SK-N-SH (cell line): ENCODE measurements around the gene JCHAIN. TPM values are rescaled to one million over a fixed set of nuclear protein-coding genes. Genes with fewer than 3 reads are reported as not detected.

ENCODE experiments used
- CTCF ChIA-PET: fragments of 300-600, 350-600 bp; formaldehyde crosslinking; extraction: SDS; loops from one replicate; lab custom pipeline; 2021; lab: Yijun Ruan, JAX
- POLR2A ChIA-PET: fragments of 350-600 bp; sonication (Branson Sonifier 250); formaldehyde crosslinking; extraction: SDS; loops from one replicate; lab custom pipeline; 2020; ENCODE audit warnings: antibody characterized with exemption, inconsistent platforms; lab: Yijun Ruan, JAX
- DNase-seq: peaks from one replicate; pipeline ENCODE4 v3.0.0; 2012
- H2AFZ ChIP-seq: fragments of 200-600 bp; sonication (generic); 2 replicates; pipeline ENCODE4 v1.8.1; 2016; ENCODE audit warnings: antibody characterized with exemption, mild to moderate bottlenecking, low read depth
- H3F3A ChIP-seq: fragments of 200-600 bp; sonication (generic); replicated peaks from 2 replicates; pipeline ENCODE3; 2016; ENCODE audit warnings: antibody characterized with exemption, mild to moderate bottlenecking; ENCODE audit not compliant: insufficient read depth
- H3K27ac ChIP-seq, 2 experiments: fragments of 200-500 bp in 1 of 2; fragments of 200-600 bp in 1 of 2; sonication (Bioruptor generic) in 1 of 2; sonication (generic), shearing (Covaris generic) in 1 of 2; 2 replicates each; pipeline versions ENCODE4 v1.5.1 to v1.6.1; 2014 to 2016; ENCODE audit warnings: low read depth in 2 of 2, inconsistent platforms in 1 of 2, low read length in 1 of 2, mild to moderate bottlenecking in 1 of 2, mixed read lengths in 1 of 2
- H3K27me3 ChIP-seq: fragments of 200-600 bp; sonication (generic), shearing (Covaris generic); 2 replicates; pipeline ENCODE4 v1.6.1; 2016; ENCODE audit warnings: mixed run types; ENCODE audit not compliant: insufficient read depth
- H3K36me3 ChIP-seq, 2 experiments: fragments of 200-500 bp in 1 of 2; fragments of 200-600 bp in 1 of 2; sonication (Bioruptor generic) in 1 of 2; sonication (generic) in 1 of 2; replicated peaks in 1 of 2; 2 replicates each; pipeline versions ENCODE3 to v1.5.1; 2014 to 2016; ENCODE audit warnings: low read length in 1 of 2, mild to moderate bottlenecking in 1 of 2; ENCODE audit not compliant: insufficient read depth in 2 of 2, control insufficient read depth in 1 of 2
- H3K4me1 ChIP-seq, 2 experiments: fragments of 200-500 bp in 1 of 2; fragments of 200-600 bp in 1 of 2; sonication (Bioruptor generic) in 1 of 2; sonication (generic), shearing (Covaris generic) in 1 of 2; 2 replicates each; pipeline versions ENCODE4 v1.5.1 to v1.6.1; 2014 to 2016; ENCODE audit warnings: low read depth in 1 of 2, low read length in 1 of 2, mixed run types in 1 of 2; ENCODE audit not compliant: insufficient read depth in 2 of 2, control insufficient read depth in 1 of 2
- H3K4me2 ChIP-seq: fragments of 200-600 bp; sonication (generic), shearing (Covaris generic); 2 replicates; pipeline ENCODE4 v1.6.1; 2017; ENCODE audit warnings: mixed run types
- H3K4me3 ChIP-seq, 2 experiments: fragments of 200-500 bp in 1 of 2; fragments of 200-600 bp in 1 of 2; sonication (Bioruptor generic) in 1 of 2; sonication (generic), shearing (Covaris generic) in 1 of 2; 2 replicates each; pipeline versions ENCODE4 v1.5.1 to v1.8.1; 2014 to 2016; ENCODE audit warnings: low read depth in 2 of 2, inconsistent platforms in 1 of 2, low read length in 1 of 2, mild to moderate bottlenecking in 1 of 2, mixed read lengths in 1 of 2, moderate library complexity in 1 of 2
- H3K79me2 ChIP-seq: fragments of 200-600 bp; sonication (generic); 2 replicates; pipeline ENCODE4 v1.8.1; 2017; ENCODE audit warnings: mild to moderate bottlenecking; ENCODE audit not compliant: insufficient read depth
- H3K9ac ChIP-seq: fragments of 200-600 bp; sonication (generic); 2 replicates; pipeline ENCODE4 v1.6.1; 2017; ENCODE audit warnings: mixed run types
- H3K9me2 ChIP-seq: fragments of 200-600 bp; sonication (generic); 2 replicates; pipeline ENCODE4 v1.6.1; 2017; ENCODE audit warnings: mixed run types
- H3K9me3 ChIP-seq: fragments of 200-600 bp; sonication (generic); 2 replicates; pipeline ENCODE4 v1.6.1; 2017; ENCODE audit warnings: mixed run types, mild to moderate bottlenecking, moderate library complexity
- H4K20me1 ChIP-seq: fragments of 200-600 bp; sonication (generic); 2 replicates; pipeline ENCODE4 v1.6.1; 2017; ENCODE audit warnings: mild to moderate bottlenecking, mixed run types; ENCODE audit not compliant: insufficient read depth
- EP300 ChIP-seq, 2 experiments: IDR thresholded peaks; 2 replicates each; pipeline versions ENCODE4 v1.4.0 to v1.6.1; 2012; ENCODE audit warnings: borderline replicate concordance in 1 of 2, low read depth in 1 of 2, low read length in 1 of 2
- EZH2phosphoT487 ChIP-seq: fragments of 200-600 bp; sonication (generic); IDR thresholded peaks from 2 replicates; pipeline ENCODE4 v1.6.1; 2017; ENCODE audit warnings: low read depth, mixed run types, mild to moderate bottlenecking, antibody characterized with exemption, moderate library complexity, borderline replicate concordance
- FOXJ3 ChIP-seq: sonication (generic); formaldehyde crosslinking; IDR thresholded peaks from 2 replicates; pipeline ENCODE4 v1.5.1; 2020; ENCODE audit warnings: mild to moderate bottlenecking, missing genetic modification reagents
- GABPA ChIP-seq: IDR thresholded peaks from 2 replicates; pipeline ENCODE4 v1.4.0; 2012; ENCODE audit warnings: low read depth, mild to moderate bottlenecking
- JUND ChIP-seq: IDR thresholded peaks from 2 replicates; pipeline ENCODE4 v1.4.0; 2012
- MEF2A ChIP-seq: IDR thresholded peaks from 2 replicates; pipeline ENCODE4 v1.4.0; 2012; ENCODE audit warnings: low read depth, borderline replicate concordance
- RAD21 ChIP-seq: IDR thresholded peaks from 2 replicates; pipeline ENCODE4 v1.6.1; 2012; ENCODE audit warnings: mild to moderate bottlenecking, low read length
- RCOR1 ChIP-seq: fragments of 150-350 bp; IDR thresholded peaks from 2 replicates; pipeline ENCODE4 v1.6.1; 2017; ENCODE audit warnings: antibody characterized with exemption, low read length
- SIN3A ChIP-seq: IDR thresholded peaks from 2 replicates; pipeline ENCODE4 v1.6.1; 2012; ENCODE audit warnings: low read depth, mild to moderate bottlenecking, low read length, moderate library complexity, borderline replicate concordance
- TCF12 ChIP-seq: IDR thresholded peaks from 2 replicates; pipeline ENCODE4 v1.4.0; 2012
- TEAD4 ChIP-seq: IDR thresholded peaks from 2 replicates; pipeline ENCODE4 v1.4.0; 2012; ENCODE audit warnings: mild to moderate bottlenecking, borderline replicate concordance; ENCODE audit not compliant: insufficient read depth
- WGBS: methylation state at CpG from one replicate; pipeline ENCODE4 v1.1.6; 2017; ENCODE audit warnings: low lambda C conversion rate; 5-methylcytosine and 5-hydroxymethylcytosine counted together
- polyA plus RNA-seq, 3 experiments: library from polyadenylated mRNA; depleted of rRNA; stranded (reverse); fragments of >200 nt; gene quantifications; 2 replicates each; pipeline ENCODE4 v1.2.3, GENCODE V29; 2012
- TF ChIP-seq, protein P1 (sequence below): IDR thresholded peaks from 2 replicates; pipeline ENCODE4 v1.6.1; 2012; ENCODE audit warnings: mild to moderate bottlenecking, low read depth, low read length, moderate library complexity
- TF ChIP-seq, protein P2 (sequence below): fragments of 150-350 bp; IDR thresholded peaks from 2 replicates; pipeline ENCODE4 v1.6.1; 2017; ENCODE audit warnings: antibody characterized with exemption, low read length, low read depth, borderline replicate concordance
- TF ChIP-seq, protein P3 (sequence below): fragments of 200-600 bp; sonication (generic); IDR thresholded peaks from 2 replicates; pipeline ENCODE4 v1.6.1; 2017; ENCODE audit warnings: antibody characterized with exemption, mild to moderate bottlenecking, moderate library complexity
- TF ChIP-seq, protein P4 (sequence below): IDR thresholded peaks from 2 replicates; pipeline ENCODE4 v1.4.0; 2012; ENCODE audit warnings: low read depth, borderline replicate concordance

JCHAIN gene
- polyA plus RNA-seq, 1 of the 3 experiments (the other 2 are of a cell fraction), result 1.1 TPM

DNA sequence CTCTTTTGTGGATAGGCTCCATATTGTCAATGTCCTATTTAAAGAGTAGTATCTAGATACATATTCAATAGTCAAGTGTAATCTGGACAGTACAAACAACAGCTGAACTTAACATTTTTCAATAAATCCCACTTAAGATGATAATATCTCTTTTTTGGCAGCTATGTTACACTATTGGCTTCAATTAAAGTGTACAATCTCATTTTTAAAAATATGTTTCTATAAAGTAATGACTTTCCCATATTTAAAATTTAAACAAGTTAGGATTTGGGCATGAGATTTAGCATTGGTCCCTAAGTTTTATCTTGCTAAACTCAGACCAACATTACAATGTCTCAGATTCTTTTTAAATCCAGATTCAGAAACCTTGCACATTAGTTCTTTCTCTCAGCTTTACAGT is 7.9 kb upstream of the JCHAIN start:
- DNase-seq, result no peak
- no peaks in the 10 kb centered on the region for H3K4me1 ChIP-seq
- ChIA-PET CTCF (interaction anchor here (0.6 to 1.5 kb wide), 4 partner anchors 13 to 31 kb away, joined by 3 to 4 read pairs (median 3); no protein-coding TSS in a partner anchor), POLR2A (no interaction called here)
- no peak overlapping the region for H3K4me3 ChIP-seq
- H4K20me1 ChIP-seq, result no peaks in the 10 kb centered on the region
- no peak overlapping the region for H3K27ac ChIP-seq
- H3K27me3 ChIP-seq, result no peaks in the 10 kb centered on the region; the same call in 1 of the 2 replicates
- H3F3A ChIP-seq, result no peaks in the 10 kb centered on the region
- no peaks in the 10 kb centered on the region for H3K9me2 ChIP-seq
- TF ChIP-seq TCF12 (no peak), MEF2A (no peak), JUND (no peak), RAD21 (no peak), EP300 (IDR thresholded peaks at IDR 0.05; ENCODE audit: borderline replicate concordance in 1 of 2, low read depth in 1 of 2, low read length in 1 of 2) (no peak), SIN3A (no peak), GABPA (no peak)
- TF ChIP-seq, protein P1, sequence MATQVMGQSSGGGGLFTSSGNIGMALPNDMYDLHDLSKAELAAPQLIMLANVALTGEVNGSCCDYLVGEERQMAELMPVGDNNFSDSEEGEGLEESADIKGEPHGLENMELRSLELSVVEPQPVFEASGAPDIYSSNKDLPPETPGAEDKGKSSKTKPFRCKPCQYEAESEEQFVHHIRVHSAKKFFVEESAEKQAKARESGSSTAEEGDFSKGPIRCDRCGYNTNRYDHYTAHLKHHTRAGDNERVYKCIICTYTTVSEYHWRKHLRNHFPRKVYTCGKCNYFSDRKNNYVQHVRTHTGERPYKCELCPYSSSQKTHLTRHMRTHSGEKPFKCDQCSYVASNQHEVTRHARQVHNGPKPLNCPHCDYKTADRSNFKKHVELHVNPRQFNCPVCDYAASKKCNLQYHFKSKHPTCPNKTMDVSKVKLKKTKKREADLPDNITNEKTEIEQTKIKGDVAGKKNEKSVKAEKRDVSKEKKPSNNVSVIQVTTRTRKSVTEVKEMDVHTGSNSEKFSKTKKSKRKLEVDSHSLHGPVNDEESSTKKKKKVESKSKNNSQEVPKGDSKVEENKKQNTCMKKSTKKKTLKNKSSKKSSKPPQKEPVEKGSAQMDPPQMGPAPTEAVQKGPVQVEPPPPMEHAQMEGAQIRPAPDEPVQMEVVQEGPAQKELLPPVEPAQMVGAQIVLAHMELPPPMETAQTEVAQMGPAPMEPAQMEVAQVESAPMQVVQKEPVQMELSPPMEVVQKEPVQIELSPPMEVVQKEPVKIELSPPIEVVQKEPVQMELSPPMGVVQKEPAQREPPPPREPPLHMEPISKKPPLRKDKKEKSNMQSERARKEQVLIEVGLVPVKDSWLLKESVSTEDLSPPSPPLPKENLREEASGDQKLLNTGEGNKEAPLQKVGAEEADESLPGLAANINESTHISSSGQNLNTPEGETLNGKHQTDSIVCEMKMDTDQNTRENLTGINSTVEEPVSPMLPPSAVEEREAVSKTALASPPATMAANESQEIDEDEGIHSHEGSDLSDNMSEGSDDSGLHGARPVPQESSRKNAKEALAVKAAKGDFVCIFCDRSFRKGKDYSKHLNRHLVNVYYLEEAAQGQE, result no peak
- TF ChIP-seq, protein P2, sequence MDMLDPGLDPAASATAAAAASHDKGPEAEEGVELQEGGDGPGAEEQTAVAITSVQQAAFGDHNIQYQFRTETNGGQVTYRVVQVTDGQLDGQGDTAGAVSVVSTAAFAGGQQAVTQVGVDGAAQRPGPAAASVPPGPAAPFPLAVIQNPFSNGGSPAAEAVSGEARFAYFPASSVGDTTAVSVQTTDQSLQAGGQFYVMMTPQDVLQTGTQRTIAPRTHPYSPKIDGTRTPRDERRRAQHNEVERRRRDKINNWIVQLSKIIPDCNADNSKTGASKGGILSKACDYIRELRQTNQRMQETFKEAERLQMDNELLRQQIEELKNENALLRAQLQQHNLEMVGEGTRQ, result no peak
- H2AFZ ChIP-seq, result no peak overlapping the region
- H3K36me3 ChIP-seq, result no peaks in the 10 kb centered on the region
- H3K4me2 ChIP-seq, result no peak overlapping the region
- no peaks in the 10 kb centered on the region for H3K9me3 ChIP-seq
- no peaks in the 10 kb centered on the region for H3K79me2 ChIP-seq
- no peak overlapping the region for H3K9ac ChIP-seq

DNA sequence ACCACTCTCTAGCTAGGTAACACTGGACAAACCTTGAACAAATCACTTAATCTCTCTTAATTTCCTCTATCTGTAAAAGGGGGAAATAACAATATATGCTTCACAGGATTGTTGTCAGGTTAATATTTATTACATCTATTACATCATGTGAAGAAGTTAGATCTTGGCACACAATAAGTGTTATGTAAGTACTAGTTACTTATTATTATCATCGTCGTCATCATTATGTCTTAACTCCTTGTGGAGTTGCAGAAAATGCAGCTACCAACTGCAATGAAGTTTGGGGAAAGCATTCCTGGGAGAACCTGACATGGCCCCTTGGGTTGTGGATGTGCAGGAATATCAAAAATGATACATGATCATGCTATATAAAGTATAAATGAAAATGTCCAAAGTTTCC is 4.8 kb upstream of the JCHAIN start:
- ChIA-PET POLR2A (no interaction called here), CTCF (interaction anchor here (1.0 kb wide), 1 partner anchor 19 kb away, joined by 5 read pairs; no protein-coding TSS in a partner anchor)
- TF ChIP-seq, protein P3, sequence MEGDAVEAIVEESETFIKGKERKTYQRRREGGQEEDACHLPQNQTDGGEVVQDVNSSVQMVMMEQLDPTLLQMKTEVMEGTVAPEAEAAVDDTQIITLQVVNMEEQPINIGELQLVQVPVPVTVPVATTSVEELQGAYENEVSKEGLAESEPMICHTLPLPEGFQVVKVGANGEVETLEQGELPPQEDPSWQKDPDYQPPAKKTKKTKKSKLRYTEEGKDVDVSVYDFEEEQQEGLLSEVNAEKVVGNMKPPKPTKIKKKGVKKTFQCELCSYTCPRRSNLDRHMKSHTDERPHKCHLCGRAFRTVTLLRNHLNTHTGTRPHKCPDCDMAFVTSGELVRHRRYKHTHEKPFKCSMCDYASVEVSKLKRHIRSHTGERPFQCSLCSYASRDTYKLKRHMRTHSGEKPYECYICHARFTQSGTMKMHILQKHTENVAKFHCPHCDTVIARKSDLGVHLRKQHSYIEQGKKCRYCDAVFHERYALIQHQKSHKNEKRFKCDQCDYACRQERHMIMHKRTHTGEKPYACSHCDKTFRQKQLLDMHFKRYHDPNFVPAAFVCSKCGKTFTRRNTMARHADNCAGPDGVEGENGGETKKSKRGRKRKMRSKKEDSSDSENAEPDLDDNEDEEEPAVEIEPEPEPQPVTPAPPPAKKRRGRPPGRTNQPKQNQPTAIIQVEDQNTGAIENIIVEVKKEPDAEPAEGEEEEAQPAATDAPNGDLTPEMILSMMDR, result no peak
- TF ChIP-seq, protein P4, sequence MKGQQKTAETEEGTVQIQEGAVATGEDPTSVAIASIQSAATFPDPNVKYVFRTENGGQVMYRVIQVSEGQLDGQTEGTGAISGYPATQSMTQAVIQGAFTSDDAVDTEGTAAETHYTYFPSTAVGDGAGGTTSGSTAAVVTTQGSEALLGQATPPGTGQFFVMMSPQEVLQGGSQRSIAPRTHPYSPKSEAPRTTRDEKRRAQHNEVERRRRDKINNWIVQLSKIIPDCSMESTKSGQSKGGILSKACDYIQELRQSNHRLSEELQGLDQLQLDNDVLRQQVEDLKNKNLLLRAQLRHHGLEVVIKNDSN, result no peak
- TF ChIP-seq, protein P1, result no peak
- TF ChIP-seq TEAD4, result no peak
- no peak for TF ChIP-seq FOXJ3 (CRISPR knock-in tag)
- TF ChIP-seq RCOR1, result no peak
- TF ChIP-seq SIN3A, result no peak
- no peak for TF ChIP-seq EZH2phosphoT487

More for the DNA sequence above, 4.8 kb upstream of the JCHAIN start:
- Histone ChIP-seq H2AFZ (no peak overlapping the region), H3K27ac (no peak overlapping the region), H3K4me3 (no peak overlapping the region), H3K9ac (no peak overlapping the region), H3K27me3 (peaks cover 6% of the 10 kb centered on the region; the same call in 1 of the 2 replicates), H3K4me2 (no peak overlapping the region), H4K20me1 (no peaks in the 10 kb centered on the region), H3K9me2 (no peaks in the 10 kb centered on the region), H3K79me2 (no peaks in the 10 kb centered on the region), H3K36me3 (no peaks in the 10 kb centered on the region), H3K4me1 (no peaks in the 10 kb centered on the region; a peak in 1 of 4 replicates), H3K9me3 (no peaks in the 10 kb centered on the region), H3F3A (peaks cover 4% of the 10 kb centered on the region)
- 5% methylated on average over 2 of the region's 2 CpGs for WGBS
- DNase-seq, result no peak
